Measurements from ENCODE around the gene FLT3.
"Not testable (repeated sequence)": the region's sequence is repeated elsewhere in the genome, so short reads cannot be mapped to it uniquely, and the experiment has no call there.

Gene FLT3

DNA sequence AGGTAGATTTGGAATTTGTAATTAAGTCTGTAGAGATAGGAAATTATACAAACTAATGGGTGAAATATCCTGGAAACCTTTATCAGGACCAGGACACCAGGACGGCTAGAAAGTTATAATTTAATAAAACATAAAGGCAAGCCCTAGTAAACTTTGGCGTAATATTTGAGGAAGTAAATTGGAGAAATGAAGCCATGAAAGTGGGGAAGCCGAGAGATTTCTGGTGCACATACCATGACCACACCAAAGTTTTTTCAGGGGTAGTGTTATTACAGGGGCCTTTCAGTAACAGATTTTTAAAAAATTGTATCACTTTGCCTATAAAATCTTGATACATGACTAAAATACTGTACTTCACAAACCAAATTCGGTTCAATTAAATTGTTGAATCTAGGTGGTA, 57.2 kb downstream of the FLT3 start:
- no peak for DNase-seq

DNA sequence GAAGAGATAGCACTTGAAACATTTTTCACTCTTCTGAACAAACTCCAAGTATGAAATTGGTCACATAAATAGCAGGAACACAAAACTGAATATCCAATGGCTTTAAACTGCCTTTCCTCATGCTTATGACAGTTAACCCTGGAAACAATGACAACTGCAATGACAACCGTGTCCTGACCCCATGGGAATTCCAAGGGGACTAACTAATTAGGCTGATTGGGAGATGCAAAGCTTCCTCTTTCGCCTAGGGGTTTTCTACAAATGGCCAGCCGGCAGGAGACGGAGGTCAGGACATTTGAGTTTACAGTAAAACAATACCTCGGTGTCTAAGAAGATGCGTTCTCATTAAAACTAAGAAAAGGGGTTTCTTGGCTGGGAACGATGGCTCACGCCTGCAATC, 58.9 kb downstream of the FLT3 start:
- DNase-seq, result no peak

- no peak for DNase-seq
Observed at GRCh38 chr13:28041031-28041461, 59.3 kb downstream of the FLT3 start.

GRCh38 chr13:28037399-28037798, 63.0 kb downstream of the FLT3 start:
- DNase-seq, result no peak

DNA sequence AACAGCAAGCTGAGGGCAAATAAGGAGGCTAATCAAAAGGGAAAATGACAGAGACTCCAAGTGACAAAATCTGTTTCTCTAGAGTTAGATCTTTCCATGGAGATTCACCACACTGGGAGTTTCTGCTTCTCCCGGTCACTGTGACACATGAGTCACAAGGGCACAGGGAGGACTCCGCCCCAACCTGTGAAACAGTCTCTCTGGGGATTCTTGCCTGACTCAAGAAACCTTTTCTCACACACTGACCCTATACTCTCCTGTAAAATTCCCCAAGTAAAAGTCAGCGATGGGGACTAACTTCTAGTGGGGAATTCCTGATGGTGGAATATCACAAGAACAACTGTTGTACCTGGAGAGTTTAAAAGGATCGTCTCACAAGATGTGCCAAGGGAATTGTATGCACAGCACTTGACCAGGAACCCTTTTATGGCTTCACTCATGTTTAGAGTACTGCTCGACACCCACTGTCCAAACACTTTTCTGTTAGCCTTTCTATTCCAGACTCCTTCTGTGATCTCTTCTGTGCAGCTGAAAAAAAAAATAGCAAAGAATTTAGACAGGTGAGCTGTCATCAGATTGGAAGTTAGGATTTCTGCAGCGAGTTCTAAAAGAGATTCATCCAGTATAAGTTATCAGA, 65.1 kb downstream of the FLT3 start:
- DNase-seq, result no peak

DNA sequence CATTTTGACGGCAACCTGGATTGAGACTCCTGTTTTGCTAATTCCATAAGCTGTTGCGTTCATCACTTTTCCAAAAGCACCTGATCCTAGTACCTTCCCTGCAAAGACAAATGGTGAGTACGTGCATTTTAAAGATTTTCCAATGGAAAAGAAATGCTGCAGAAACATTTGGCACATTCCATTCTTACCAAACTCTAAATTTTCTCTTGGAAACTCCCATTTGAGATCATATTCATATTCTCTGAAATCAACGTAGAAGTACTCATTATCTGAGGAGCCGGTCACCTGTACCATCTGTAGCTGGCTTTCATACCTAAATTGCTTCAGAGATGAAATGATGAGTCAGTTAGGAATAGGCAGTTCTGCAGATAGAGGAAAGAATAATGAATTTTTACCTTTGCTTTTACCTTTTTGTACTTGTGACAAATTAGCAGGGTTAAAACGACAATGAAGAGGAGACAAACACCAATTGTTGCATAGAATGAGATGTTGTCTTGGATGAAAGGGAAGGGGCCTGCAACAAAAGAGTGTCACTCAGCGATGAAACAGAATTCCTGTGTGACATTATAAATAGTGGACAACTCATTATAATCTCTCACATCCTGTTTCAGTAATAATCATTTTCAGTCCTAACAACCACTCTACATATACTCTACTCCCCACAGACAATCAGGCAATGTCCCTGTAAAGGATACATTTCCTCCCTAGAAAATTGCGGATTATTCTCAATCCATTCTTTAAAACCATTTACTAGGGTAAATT, 66.3 kb downstream of the FLT3 start:
- DNase-seq, result no peak

GRCh38 chr13:28032438-28032837, 67.9 kb downstream of the FLT3 start:
- not testable (repeated sequence) for DNase-seq

GRCh38 chr13:28031896-28032288, 68.5 kb downstream of the FLT3 start:
- DNase-seq, result no peak

GRCh38 chr13:28031220-28031895, 69.0 kb downstream of the FLT3 start:
- no peak for DNase-seq

DNA sequence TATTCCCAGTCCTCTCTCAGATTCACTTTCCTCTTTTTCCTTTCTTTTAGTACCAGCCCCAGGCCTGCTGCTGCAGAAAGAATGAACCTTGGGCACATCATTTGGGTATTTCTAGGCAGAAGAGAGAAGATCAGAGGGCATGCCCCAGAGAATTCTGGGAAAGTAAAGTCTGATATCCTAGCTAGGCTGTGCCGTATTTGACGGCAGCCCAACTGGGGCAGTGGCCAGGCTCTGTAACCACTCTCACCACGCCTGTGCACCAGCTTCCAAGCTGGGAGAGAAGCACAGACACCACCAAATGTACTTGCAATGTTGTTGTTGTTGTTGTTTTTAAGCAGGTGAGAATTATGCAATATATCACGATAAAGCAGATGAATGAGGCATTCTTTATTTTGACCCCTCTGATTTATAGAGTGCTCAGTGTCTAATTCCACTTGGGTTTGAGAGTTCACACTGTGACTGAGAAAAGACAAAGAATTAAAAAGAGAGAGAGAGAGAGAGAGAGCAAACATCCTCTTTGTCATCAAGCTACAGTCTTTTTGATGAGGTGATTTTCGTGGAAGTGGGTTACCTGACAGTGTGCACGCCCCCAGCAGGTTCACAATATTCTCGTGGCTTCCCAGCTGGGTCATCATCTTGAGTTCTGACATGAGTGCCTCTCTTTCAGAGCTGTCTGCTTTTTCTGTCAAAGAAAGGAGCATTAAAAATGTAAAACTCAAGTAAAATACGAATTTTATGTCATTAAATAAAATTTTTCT, 72.6 kb downstream of the FLT3 start:
- DNase-seq, result no peak

DNA sequence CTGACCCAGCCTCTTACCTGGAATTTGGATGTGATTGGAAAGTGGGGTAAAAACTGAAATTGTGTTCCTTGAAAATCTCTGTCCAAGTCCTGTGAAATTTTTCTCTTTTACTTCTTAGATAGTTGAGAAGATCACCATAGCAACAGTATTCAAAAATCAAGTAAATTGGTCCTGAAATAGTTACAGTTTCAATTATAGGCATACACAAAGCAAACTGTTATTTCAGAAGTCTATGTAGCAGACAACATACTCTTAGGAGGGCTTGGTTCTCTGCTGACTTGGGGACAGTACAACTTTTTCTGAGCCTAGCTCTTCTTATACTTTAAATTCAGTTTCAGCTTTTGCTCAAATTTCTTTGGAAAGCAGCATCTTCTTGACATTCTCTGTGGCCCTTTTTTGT, 73.3 kb downstream of the FLT3 start:
- DNase-seq, result no peak

GRCh38 chr13:28026508-28026907, 73.9 kb downstream of the FLT3 start:
- DNase-seq, result no peak

DNA sequence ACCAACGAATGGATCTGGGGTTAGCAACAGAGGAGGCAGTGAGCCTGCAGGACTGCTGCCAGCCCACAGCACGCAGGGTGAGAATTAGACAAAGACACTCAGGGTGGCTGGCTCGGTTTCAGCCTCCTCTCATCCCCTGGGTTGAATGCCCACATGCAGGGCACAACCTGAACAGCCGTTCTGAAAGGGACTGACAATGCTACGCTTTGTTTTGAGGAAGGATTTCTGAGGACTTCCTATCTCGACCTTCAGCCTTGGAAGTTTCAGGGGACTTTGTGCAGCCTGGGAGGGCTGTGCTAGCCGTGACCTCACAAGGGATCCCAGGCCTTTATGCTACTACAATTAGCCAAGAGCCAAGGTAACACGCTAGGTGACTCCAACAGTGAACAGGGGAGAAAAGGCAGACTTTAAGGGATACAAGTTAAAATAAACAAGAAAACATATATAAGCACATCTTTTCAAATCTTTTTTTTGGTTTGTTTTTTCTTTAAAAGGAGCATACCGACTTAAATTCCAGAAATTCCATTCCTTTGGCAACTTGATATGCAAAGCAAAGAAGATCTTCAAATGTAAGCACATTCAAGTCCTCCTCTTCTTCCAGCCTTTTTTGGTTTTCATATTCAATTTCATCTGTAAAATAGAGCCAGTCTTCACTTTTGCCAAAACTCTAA, 77.4 kb downstream of the FLT3 start:
- no peak for DNase-seq

- no peak for DNase-seq
Observed at GRCh38 chr13:28014301-28014700, 86.1 kb downstream of the FLT3 start.

- DNase-seq, result no peak
Observed at GRCh38 chr13:28013482-28013881, 86.9 kb downstream of the FLT3 start.

DNA sequence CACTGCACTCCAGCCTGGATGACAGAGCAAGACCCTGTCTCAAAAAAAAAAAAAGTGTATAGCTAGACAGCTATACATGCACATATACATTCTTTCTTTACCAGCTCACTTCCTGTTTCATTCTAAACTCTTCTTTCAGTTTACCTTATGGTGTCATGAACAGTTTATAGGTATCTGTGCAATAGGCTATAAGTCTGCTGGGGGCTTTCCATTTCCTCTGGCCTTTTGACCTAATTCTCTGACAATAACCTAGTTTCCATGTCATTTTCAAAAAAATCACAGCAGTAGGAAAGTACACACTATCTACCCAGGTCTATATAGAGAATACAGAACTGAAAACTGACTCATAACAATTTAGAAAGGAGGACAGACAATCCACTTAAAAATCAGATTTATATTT, 87.5 kb downstream of the FLT3 start:
- DNase-seq, result no peak

DNA sequence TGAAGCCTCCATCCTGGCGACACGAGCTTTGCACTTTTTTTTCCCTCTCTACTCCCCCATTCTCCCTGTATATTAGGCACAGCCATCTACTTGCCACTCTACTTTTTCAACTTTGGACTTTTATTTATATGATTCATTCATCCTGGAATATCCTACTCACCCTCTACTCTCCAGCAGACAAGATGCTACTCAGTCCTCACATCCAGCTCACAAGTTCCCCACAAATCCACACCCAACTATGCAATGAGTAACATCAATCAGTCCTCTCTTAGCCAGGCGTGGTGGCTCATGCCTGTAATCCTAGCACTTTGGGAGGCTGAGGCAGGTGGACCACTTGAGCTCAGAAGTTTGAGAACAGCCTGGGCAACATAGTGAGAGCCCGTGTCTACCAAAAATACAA, 88.0 kb downstream of the FLT3 start:
- DNase-seq, result no peak

GRCh38 chr13:28010046-28010445, 90.3 kb downstream of the FLT3 start:
- DNase-seq, result no peak

GRCh38 chr13:28005016-28005415, 95.4 kb downstream of the FLT3 start:
- not testable (repeated sequence) for DNase-seq

DNA sequence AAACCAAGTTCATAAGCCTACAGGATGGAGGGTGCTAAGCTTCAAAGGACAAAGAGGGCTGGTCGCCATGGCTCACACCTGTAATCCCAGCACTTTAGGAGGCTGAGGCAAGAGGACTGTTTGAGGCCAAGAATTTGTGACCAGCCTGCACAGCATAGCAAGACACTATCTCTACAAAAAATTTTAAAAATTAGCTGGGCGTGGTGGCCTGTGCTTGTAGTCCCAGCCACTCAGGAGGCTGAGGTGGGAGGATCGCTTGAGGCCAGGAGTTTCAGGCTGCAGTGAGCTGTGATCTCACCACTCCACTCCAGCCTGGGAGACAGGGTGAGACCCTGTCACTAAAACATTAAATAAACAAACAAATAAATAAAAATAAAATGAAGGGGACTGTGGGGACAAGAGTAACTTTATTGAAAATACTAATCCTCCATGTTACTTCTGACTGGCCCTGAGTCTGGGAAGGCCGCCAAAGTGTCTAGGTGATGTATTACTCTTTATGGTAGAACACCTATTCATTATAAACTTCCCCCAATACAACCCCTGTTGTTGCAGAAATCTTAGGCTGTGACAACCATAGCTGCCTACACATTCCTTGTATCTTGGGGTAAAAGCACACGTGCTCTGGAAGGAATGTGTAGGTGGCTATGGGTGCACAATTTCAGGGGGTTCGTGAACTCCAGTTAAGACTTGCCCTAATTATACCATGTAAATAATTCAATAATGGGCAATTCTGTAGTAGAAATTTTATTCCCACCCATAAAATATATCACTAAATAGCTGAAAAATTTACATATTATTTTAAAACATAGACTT, 97.3 kb downstream of the FLT3 start:
- DNase-seq, result no peak

DNA sequence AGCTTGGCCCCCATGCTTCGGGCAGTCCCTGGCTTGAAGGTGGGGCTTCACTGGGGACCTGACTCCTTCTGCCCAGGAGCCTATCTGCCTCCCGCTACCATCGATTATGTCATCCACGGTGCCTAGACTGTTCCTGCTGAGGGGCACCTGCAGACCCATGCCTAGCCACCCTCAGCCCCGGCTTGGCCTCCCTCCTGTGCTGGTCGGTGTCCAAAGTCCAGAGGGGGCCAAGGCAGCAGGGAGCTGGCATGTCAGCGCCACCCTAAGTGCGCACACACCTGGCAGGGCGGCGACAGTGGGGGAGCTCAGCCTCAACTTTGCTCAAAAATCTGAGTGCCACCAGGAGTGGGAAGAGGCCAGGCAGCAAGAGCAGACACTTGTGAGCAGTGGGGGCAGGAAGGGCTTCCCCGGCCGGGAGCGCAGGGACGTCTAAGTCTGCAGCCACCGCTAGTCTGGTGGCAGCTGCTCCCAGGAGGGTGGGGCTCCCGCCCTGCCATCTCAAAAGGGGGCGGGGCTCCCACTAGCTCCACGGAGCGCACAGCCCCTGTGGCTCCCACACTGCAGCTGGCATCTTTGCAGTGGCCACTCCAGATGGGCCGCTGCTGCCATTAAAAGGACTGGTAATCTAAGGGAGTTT, 98.4 kb downstream of the FLT3 start:
- no peak for DNase-seq

Measured in stimulated activated CD4-positive, alpha-beta T cell treated with anti-CD3 and anti-CD28 coated beads, Interleukin-15, amount 100 ng/mL, for 24 hours (primary cell).